ENCODE results near the gene BCL6.

BCL6 gene

DNA sequence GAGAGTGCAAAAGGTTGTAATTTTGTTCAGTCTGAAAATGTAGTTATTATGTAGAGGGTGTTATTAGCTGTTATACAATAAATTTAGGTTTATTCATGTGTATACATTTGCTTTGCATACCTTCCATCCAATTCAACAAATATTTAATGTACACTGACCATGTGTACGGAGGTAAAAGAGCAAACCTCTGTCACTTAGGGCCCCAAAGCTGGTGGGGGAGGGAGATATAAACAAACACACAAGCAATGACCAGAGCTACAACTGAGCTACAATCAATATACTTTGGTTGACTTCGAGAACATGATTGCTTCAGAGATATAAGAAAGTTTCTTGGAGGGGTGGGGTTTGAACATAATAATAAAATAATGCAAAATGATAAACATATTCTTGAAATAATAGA lies 17.5 kb upstream of the BCL6 start:
- no peak for DNase-seq

DNA sequence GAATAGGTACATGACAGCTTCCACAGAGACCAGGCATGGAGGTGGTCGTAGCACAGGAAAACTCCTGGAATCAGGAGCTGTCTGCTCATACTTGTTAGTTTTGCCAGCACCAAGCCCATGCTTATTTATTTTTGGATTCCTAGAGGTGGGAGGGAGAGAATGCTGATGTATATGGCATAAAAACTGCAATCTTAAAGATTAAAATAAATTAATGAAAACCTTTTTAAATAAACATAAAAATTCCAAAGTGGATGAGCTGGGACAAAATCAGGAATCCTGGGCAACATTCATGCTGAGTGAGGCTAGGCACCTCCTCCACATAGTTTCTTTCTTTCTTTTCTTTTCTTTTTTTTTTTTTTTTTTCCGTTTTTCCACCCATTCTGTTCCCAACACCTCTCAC lies 14.3 kb upstream of the BCL6 start:
- DNase-seq: no peak

DNA sequence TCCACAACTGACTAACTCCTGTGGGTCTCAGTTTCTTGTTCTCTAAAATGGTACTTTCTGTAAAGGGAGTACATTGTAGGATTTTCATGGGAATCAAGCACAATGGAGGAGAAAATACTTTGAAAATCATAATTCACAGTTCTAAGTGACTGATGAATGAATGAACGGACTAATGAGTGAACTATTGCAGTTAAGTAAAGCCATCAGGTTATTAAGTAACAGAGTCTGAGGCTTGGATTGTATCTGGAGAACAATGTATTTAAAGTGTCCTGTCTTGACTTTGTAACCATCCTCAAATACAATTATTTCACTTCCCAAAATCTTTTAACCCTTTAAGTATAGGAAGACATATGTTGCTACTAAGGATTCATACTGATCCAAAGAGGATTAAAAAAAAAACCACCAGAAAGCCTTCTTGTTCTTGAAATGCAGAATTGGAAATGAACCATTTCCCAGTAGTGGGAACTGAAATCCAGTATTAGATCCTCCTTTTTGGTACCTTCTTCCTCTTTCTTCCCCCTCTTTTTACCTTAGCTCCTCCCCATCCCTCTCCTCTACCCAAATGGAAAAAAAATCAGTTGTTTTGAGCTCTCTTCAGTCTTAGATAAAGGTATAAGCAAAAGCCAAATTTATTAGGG lies 13.2 kb upstream of the BCL6 start:
- DNase-seq: no peak

DNA sequence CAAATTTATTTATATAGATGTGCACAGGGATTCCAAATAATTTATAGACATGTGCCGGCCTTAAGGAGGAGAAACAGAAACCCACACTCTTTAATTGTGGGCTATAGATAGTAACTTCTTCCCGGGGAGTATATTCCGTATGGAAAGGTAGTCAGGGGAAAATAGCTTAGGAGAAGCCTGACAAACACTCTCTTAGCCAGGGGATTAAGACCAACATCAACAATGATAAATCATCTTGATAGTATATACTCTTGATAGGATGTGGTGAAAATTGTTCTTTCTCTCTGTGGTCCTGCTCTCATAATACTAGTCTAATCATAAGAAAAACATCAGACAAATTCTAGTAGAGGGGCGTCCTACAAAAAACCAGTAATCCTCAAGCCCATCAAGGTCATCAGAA lies 8.2 kb upstream of the BCL6 start:
- DNase-seq: no peak

DNA sequence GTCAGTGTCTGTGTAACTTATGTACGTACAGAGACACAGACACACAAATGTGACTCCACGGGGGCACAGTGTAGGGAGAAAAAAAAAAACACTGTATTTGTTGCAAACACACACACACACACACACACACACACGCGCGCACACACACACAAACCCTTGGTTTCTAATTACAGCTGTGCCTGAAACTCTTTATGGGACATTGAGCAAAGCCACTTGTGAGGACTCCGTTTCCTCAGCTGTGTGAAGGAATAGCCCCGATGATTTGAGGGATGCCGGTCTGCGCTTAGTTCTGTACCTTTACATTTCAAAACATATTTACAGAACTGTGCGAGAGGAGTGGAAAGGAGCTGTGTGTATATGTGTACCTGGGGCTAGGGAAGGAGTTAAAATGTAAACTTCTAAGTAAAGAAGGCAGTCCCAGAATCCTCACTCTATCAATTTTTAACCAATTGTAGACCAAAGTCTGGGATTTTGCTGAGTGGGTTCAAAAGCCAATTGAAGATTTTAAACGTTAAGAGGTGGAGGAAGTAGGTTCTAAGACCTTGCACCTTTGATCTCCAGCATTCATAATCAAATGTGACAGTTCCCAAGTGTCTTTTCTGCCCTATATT lies 5.3 kb upstream of the BCL6 start:
- peak in 1 of 51 donors; percentile 16 for DNase-seq

DNA sequence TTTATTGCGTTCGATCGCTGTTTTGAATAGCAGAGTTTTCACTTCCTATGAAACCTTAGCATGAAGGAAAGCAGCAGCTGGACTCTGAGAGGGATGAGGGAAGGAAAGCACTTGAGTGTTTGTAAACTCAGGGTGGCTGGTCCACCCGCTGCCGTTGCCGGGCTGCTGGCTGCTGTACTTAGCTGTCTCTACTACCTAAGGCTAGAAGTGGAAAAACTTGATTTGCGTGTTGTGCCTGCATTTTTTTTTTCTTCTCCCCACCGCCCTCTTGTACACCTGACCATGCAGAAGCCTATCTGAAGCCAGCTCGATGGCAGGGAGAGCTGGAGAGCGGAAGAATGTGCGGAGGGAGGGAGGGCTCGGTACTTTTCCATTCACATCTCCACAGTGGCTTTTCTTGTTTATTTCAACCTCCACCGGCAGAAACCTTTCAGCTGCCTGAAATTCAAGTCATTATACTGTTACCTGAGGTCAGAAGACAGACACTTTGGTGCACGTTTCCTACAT lies 4.8 kb upstream of the BCL6 start:
- DNase-seq: peak in 18 of 51 donors; percentile 6 to 58 (median 28)

DNA sequence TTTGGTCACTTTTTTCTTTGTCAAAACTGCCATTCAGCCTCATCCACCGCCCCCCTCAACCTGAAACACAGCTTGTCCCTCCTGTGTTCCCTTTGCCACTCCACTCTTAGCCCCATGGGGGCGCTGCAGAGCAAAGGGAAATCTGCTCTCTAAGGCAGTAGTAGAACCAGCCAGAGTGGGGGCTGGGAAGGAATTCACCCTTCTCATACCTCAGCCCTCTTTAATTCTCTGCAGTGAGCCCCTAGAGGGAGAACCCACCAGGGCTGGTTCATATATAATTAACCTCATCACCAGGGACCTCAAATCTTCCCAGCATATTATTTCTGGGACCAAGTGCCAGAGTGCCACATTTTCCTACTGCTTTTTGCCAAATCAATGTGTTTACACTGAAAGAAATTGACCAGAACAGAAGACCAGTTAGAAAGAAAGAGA lies 2.8 kb upstream of the BCL6 start:
- peak; percentile 18 to 97 (median 80) for DNase-seq

DNA sequence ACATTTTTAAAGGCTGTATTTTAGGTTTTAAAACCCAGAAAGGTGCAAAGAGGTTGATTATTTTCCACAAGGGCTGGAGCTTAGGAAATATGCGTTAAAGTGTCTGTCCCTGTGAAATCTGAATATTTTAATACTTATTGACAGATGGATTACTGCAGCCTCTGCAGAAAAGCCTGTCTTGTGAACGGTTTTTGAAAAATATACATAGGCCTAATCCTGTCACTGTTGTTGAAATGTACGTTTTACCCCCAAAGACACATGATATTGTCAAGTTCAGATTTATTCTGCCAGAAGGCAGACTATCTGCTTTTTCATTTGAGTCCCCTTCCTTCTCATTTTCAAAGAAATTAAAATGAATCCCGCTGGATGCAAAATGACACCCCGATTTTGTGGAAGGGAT lies 2.2 kb upstream of the BCL6 start:
- DNase-seq: peak in 1 of 51 donors; percentile 47

DNA sequence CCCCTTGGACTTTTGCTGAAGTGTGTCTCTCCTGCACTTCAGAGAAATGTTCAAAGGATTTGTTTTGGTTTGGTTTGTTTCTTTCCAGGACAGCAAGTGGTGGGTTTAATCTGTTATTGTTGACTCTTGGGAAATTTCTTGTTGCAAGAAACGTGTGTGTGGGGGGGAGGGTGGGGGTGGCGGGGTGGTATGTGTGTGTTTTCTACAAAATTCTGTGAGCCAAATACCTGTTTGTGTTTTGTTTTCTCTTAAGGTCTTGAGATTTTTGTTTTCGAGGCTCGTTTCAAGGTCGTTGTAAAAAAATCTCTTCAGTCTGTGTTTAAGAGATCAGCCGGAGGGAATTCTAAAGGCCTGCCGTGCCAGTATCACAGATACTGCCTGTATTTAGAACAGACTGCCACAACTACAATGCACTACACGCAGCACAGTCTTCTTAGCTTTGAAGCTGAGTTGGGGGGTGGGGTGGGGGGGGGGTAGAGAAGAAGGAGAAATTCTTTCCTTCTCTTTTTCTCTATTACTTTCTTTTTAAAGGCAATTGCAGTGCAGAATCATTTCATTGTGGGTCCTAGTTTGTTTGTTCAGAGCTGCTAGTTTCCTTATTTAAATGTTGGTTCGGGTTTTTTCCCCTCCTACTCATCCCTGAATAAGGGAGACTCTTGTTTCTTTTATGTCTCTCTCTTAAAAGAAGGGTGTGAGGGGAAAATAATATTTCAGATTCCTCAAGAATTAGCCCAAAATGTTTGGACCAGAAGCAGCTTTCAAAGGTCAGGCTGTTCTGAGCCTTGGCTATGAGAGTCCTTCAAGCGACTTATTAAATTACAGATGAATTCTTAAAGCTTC lies 1.4 kb upstream of the BCL6 start:
- peak in 15 of 51 donors; percentile 10 to 84 (median 21) for DNase-seq

DNA sequence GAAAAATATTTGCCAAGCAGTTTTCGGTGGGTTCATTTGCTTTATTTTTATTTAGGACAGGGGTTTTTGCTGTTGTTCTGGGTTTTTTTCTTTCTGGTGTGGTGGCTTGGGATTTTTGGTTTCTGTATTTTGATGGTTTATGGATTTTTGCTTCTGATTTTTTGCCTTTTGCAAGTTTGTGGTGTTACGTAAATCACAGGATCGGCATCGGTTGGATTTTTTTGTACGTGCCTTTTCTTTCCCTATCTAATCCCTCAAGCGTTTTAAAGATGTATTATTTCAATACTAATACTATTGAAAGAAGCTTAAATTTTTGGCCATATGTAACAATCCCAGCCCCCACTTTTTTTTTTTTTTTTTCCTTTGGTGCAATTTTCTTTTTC lies 782 bp upstream of the BCL6 start:
- peak in 1 of 51 donors; percentile 68 for DNase-seq

DNA sequence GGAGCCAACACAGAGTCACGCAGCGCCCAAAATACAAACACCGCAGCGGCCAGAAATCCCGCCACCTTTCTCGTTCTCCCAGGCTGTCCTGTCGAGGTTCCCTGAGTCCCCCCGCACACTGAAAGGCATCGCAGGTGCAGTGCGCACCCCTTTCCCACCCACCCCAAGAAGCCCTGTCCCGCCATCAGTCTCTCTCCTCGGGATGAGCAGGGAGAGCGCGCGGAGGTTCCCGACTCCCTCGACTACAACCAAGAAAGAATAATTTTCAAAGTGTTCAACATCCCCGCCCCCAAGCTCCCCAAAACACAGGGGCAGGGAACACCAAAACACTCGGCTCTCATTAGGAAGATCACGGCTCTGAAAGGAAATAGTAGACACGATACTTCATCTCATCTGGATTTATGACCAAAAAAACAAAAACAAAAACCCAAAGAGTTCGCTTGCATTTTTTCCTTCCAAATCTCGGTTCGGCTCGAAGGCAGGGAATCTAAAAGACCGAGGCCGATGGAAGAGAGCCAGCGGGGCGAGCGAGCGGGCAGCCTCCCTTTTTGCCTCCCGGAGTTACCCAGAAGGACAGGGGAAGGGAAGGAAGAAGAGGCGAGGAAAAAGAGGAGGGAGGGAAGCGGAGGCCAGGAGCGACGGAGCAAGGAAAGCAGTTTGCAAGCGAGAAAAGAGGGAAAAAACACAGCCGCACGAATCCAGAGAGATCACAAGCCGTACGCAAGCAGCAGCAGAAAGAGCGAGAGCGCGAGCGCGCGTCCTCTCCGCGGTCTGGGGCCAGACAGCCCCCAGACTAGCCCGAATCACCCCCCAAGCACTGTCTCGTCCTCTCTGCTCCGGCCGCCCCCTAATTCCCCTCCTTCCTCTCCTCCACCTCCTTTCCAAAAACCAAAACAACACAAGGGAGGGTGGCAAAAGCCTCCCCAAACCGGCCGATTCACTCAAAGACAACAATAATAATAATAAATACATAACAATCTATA lies 808 bp downstream of the BCL6 start:
- peak in 33 of 51 donors; percentile 11 to 78 (median 40) for DNase-seq

DNA sequence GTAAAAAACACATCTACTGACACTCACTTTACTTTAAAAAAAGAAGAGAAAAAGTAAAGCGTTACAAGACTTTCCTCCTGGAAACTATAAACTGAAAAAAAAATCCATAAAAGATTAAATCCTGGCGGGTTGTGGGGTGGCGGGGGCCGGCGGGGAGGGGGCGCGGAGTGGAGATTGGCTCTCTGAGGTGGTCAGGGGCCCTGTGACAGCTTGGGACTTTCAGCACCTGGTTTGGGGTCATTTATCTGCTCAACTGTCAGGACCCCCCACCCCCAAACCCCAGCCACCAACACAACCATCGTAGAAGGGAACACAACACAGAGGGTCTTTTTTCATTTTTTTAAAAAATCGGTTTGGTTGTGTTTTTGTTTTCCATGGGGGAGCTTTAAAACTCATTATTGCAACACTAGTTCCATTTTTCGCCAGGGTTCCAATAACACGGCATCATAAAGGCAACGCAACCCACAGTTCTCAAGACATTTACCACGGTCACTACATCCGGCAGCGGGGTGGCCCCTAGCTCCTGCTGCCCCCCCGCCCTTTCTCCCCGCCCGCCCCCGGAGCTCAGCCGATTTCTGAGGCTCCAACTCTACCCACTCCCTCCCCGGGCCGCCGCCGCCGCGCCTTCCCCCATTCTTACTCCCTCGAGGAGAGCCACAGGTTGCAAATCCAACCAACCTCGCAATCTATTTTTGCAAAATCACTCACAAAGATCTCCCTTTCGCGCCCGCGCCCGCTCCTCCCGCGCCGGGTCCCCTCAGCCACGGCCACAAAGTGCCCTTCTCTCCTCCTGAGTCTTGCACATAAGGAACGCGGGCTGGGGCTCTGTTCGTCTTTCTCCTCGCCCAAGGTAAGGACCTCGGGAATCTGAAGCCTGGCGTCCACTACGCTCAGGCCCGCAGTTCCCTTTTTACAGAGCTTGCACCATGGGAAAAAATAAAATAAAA lies 1.8 kb downstream of the BCL6 start:
- DNase-seq: peak in 41 of 51 donors; percentile 10 to 78 (median 39)

DNA sequence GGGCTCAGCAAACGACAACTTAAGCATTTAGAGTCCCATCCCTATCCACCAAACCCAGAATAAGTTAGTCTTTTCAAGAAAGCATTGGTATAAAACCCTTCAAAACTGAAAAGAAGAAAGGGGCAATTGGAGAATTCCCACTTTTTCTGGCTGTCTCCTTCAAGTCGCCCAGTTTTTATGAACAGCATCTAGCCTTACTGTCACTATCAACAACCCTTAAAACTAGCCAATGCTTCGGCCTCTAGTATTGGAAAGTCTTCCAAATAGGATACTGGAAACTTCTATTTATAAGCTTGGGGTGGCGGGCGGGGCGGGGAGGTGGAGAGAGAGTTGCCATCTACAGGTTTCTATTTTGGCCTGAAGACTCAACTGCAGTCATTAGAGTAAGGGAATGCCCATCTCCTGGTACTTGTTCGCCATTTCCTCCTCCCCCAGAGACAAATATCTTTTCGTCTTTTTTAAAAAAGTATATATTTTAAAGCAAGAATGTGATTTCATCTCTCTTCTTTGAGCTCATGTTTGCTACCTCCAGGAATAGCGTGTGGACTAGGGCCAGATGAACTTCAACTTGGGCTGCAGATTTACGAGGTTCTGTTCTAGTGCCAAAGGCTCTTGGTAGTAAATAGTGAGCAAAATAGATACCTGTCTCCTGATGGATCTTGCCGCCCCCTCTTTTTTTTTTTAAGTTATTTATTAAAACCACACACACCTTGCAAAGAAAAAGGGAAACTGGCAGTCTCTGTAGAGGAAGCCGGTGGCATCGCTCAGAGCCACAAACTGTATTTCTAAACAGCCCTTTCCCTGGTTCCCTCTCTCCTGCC lies 2.7 kb downstream of the BCL6 start:
- peak in 3 of 51 donors; percentile 5 to 78 (median 70) for DNase-seq

DNA sequence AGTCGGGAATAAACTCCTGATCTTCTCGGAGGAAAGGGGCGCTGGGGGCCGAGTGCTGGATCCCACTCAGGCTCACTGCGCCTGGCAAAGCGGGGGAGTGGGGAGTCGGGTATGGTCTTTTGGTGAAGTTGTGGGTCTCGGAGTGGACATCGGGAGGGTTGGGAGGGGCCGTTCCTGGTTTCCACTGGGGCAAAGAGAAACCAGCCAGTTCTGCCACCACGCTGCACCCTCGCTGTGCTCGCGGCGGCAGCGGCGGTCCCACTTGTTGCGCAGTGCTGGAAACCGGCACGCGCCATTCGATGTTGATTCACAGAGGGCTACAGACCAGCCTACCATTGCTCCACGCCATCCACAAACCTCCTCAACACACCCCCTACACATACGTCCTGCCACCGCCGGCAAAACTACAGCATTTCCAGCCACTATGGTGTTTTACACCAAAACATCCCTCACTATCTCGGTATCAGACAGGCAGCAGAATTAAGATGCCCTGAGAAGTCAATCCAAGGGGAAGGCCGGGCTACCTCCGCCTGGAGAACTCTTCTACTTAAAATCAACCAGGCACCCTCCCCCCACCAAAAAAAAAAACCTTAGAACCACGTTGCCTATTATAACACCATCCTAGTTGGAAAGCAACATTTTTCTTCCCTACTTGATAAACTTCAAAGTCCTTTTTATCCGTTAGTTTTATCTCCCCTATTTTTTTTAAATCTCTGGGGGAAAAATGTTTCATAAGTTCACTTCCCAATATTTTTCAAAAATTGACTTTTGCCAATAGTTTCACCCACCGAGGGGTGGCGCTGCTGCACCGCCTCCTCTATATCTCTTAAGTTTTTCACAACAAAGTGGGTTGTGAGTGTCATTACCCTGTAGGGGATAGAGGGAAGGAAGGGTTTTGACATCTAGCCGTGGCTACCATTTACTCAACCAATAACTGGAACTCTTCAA lies 3.6 kb downstream of the BCL6 start:
- peak in 40 of 51 donors; percentile 18 to 83 (median 40) for DNase-seq

DNA sequence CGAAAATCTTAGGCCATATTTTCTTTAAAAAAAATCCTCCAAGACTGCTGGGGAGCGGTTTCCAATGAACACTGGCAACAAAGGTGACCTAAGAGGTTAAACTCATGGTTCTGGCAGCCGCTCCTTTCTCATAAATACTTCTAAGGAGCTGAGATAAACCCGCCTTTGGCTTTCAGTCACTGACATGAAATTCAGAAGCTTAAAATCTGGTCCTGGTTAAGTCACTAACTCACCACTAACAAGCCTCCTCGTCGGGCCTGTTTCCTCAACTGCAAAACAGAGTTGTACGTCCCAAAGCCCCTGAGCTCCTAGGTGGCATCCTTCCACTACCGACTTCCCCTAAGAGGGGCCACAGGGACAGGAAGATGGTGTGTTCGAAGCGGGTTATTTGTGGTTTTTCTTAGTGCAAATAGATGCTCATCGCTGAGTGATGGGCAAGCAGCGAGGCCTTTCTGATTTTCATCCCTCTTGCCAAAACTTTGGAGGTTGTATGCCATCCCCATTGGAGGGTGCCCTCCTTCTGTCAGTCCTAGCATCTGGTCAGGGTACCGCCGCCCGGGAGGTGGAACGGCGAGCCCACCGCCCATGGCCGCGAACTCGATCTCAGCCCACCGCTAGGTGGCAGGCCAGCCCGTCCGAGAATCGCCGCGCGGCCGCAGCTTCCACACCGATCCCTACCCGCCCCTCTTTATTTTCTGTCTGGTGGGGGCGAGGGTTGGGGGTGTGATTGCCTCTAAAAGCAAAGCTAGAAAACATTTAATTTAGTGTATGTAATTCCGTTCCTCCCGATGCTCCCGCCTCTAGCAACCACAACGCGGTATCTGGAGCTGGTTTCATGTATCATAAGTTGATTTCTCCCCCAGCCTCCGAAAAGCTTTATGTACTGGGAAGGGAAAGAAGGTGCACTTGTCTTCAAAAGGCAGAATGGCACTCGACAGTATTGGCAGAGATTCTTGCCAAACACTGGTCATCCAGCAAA lies 4.6 kb downstream of the BCL6 start:
- peak in 49 of 51 donors; percentile 18 to 83 (median 56) for DNase-seq
